IPS DF 6.9 (cell line): ENCODE data around the gene MPIG6B.

Experiments
- DNase-seq: peaks from one replicate; pipeline ENCODE4 v3.0.0-alpha.2; 2013; ENCODE audit warnings: low read depth, low spot score
- H3K27ac ChIP-seq: one replicate; pipeline ENCODE4 v1.5.1; 2013; ENCODE audit warnings: low read length, control low read depth
- H3K27me3 ChIP-seq: 2 replicates; pipeline ENCODE4 v1.6.1; 2013; ENCODE audit warnings: mild to moderate bottlenecking, low read length; ENCODE audit not compliant: control insufficient read depth, insufficient read depth
- H3K36me3 ChIP-seq: 2 replicates; pipeline ENCODE4 v1.6.1; 2013; ENCODE audit warnings: low read length; ENCODE audit not compliant: control insufficient read depth, insufficient read depth
- H3K4me1 ChIP-seq: 2 replicates; pipeline ENCODE4 v1.6.1; 2013; ENCODE audit warnings: low read length; ENCODE audit not compliant: control insufficient read depth, insufficient read depth
- H3K4me3 ChIP-seq: 2 replicates; pipeline ENCODE4 v1.5.1; 2013; ENCODE audit warnings: mild to moderate bottlenecking, low read length
- H3K9me3 ChIP-seq: 2 replicates; pipeline ENCODE4 v1.6.1; 2013; ENCODE audit warnings: low read length, inconsistent platforms; ENCODE audit not compliant: control insufficient read depth, insufficient read depth
- WGBS: extraction: QIAGEN DNeasy Blood & Tissue Kit; methylation state at CpG from one replicate; pipeline ENCODE4 v1.1.7; 2013; ENCODE audit warnings: mixed read lengths, missing lambda C conversion rate; ENCODE audit not compliant: insufficient read length, insufficient coverage; 5-methylcytosine and 5-hydroxymethylcytosine counted together

MPIG6B gene

DNA sequence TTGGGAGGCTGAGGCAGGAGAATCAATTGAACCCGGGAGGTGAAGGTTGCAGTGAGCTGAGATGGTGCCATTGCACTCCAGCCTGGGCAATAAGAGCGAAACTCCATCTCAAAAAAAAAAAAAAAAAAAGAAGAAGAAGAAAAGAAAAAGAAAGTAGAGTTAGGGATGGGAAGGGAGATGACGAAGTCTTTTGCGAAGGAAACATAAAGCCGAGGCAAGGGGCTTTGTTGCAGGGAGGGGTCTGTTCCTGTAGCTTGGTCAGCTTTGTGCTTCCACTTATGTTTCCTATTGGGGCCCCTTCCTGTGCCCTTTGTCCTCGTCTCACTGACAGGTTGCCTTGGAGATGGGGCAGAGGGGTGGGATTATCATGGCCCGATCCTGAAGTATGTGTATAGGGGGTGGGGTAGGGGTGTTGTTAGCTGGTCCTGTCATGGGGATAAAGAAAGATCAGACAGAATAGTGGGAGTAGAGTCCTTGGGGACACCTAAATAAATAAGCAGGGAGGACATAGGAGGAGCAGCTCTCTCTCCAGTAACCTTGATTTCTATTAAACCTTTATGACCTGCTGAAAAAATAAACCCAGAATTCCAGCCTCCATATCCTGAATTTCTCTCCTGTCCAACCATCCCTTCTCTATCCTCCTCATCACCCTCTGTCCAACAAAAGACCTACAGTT lies 14.3 kb downstream of the MPIG6B start:
- peaks cover 15% of the 10 kb centered on the region for H3K4me1 ChIP-seq
- H3K27ac ChIP-seq, result no peak overlapping the region

DNA sequence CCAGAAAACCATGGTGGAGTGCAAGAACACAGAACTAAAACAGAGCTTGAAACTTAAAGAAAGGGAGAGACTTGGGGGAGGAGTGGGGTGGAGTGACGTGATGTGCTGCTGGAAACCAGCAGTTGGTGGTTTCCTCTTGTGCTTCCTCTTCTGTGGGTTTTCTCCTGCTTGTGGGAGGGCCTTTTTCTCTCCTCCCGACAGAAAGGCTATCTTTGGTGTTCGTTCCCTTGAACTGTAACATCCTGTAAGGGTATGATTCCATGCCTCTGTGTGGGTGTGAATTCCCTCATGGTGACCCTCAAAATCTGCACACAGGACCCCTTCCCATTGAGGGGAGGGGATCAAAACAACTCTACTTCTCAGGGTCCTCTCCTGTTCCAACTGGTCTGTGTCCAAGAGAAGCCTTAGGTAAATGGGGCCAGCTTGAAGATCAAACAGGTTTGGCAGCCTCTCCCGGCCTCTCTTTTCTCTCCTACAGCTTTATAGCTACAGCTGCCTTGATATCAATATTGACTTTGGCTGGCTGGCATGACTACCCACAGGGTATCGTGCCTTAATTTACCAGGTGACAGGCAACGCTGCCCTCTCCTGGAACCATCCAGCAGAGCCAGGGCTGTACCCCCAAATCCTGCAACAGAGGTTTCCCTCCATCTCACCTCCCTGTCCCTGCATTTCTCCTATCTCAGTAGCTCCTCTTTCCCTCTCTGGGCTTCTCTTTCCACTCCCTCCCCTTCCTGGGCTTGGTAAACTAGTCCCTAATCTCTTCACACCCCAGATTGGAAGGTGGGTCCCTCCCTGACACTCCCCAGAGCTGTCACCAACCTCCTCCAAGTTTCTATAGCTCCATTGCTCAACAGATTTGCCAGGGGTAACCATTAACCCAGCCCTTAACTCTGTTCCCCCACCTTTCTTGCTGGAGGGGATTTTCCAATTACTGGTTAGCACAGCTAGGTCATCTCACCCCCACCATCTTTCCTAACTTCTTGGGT lies 15.1 kb downstream of the MPIG6B start:
- H3K9me3 ChIP-seq, result no peaks in the 10 kb centered on the region
- no peak for DNase-seq
- H3K4me3 ChIP-seq, result no peak overlapping the region
- no peak overlapping the region for H3K27ac ChIP-seq
- H3K36me3 ChIP-seq, result peaks cover 8% of the 10 kb centered on the region; the same call in 1 of the 2 replicates
- no peaks in the 10 kb centered on the region for H3K27me3 ChIP-seq
- WGBS, result no CpG with 5 or more reads among the region's 6 CpGs
- H3K4me1 ChIP-seq, result peaks cover 15% of the 10 kb centered on the region

More for the DNA sequence above, 14.3 kb downstream of the MPIG6B start:
- H3K4me3 ChIP-seq, result no peak overlapping the region
- WGBS, result 100% methylated on average over 2 of the region's 7 CpGs
- H3K27me3 ChIP-seq, result no peaks in the 10 kb centered on the region
- DNase-seq, result no peak
- no peaks in the 10 kb centered on the region for H3K9me3 ChIP-seq
- peaks cover 8% of the 10 kb centered on the region; the same call in 1 of the 2 replicates for H3K36me3 ChIP-seq

DNA sequence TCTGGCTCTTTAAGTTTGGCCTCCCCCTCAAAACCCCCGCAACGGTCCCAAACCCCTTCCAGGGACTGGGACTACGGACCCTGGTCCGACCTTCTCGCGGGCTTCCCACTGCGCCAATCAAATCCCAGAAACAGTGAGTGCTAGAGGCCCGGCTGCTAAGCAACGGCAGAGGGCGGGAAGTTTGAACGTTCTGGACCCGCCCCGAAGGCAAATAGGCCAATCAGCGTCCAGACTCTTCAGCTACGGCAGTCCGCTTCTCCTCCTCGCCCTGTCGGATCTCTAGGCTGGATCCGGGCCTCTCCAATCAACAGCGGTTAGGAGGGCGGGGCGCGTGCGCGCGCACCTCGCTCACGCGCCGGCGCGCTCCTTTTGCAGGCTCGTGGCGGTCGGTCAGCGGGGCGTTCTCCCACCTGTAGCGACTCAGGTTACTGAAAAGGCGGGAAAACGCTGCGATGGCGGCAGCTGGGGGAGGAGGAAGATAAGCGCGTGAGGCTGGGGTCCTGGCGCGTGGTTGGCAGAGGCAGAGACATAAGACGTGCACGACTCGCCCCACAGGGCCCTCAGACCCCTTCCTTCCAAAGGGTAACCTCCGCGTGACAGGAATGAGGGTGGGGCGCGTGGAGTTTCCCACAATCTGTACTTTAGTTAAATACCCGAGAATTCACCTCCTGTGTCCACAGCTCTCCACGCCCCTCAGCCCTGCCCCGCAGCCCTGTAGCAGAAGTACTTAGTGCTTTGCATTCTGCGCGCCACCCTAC lies 16.6 kb downstream of the MPIG6B start, which contains the start of gene MSH5:
MSH5 (plus strand) TSS at position 367 of the 758 bp plus-strand sequence. CDS start 462 bp downstream, outside the sequence.
- H3K27ac ChIP-seq, result no peak within 1 kb of the TSS

DNA sequence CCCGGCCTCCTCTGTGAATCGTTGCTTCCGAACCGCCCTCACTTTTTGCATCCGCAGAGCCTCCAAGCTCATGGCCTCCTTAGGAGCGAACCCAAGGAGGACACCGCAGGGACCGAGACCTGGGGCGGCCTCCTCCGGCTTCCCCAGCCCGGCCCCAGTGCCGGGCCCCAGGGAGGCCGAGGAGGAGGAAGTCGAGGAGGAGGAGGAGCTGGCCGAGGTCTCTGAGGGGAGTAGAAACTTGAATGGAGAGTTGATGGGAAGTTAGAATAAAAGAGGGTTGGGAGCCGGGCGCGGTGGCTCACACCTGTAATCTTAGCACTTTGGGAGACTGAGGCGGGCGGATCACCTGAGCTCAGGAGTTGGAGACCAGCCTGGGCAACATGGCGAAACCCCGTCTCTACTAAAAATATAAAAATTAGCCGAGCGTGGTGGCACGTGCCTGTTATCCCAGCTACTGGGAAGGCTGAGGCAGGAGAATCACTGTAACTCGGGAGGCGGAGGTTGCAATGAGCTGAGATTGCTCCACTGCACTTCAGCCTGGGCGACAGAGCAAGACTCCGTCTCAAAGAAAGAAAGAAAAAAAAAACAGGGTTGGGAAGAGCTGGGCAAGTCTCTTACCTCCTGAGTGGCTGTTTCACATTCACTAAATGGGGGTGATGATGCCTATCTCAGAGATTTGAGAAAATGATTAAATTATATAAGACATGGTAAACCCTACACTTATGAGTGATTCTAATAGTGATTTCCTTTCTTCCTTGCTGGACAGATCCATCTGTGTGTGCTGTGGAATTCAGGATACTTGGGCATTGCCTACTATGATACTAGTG lies 17.4 kb downstream of the MPIG6B start:
- no peaks in the 10 kb centered on the region for H3K36me3 ChIP-seq
- H3K4me1 ChIP-seq, result peaks cover 12% of the 10 kb centered on the region; the same call in 1 of the 2 replicates
- no peak for DNase-seq
- no peaks in the 10 kb centered on the region for H3K27me3 ChIP-seq
- no peaks in the 10 kb centered on the region for H3K9me3 ChIP-seq
- WGBS, result no CpG with 5 or more reads among the region's 29 CpGs
- H3K4me3 ChIP-seq, result peak overlapping the region; percentile 35; the same call in 1 of the 2 replicates
- H3K27ac ChIP-seq, result no peak overlapping the region

More for the DNA sequence above, 16.6 kb downstream of the MPIG6B start, which contains the start of gene MSH5:
- Histone ChIP-seq H3K4me3 (peak within 1 kb of the TSS; percentile 35; the same call in 1 of the 2 replicates), H3K36me3 (no peaks in the 10 kb centered on the region), H3K27me3 (no peaks in the 10 kb centered on the region), H3K4me1 (peaks cover 12% of the 10 kb centered on the region; the same call in 1 of the 2 replicates), H3K9me3 (no peaks in the 10 kb centered on the region)
- peak; percentile 98 for DNase-seq
- WGBS, result no CpG with 5 or more reads among the region's 58 CpGs

DNA sequence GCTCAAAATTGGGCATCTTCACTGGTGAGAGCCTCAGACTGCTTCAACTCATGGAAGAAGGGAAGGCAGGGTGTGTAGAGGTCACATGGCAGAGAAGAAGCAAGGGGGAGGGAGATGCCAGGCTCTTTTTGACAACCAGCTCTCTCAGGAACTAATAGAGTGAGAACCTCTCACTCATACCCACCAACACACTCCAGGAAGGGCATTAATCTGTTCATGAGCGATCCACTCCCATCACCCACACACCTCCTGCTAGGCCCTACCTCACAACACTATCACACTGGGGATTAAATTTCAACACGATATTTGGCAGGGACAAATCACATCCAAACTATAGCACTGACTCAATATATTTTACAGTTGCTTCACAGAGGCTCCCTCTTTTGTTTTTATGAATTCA lies 18.6 kb downstream of the MPIG6B start:
- H3K27ac ChIP-seq, result no peak overlapping the region
- no peaks in the 10 kb centered on the region for H3K36me3 ChIP-seq
- H3K4me3 ChIP-seq, result no peak overlapping the region
- DNase-seq, result no peak
- no peaks in the 10 kb centered on the region for H3K9me3 ChIP-seq
- WGBS, result no CpG with 5 or more reads among the region's 2 CpGs
- no peaks in the 10 kb centered on the region for H3K27me3 ChIP-seq
- H3K4me1 ChIP-seq, result peaks cover 11% of the 10 kb centered on the region; the same call in 1 of the 2 replicates

DNA sequence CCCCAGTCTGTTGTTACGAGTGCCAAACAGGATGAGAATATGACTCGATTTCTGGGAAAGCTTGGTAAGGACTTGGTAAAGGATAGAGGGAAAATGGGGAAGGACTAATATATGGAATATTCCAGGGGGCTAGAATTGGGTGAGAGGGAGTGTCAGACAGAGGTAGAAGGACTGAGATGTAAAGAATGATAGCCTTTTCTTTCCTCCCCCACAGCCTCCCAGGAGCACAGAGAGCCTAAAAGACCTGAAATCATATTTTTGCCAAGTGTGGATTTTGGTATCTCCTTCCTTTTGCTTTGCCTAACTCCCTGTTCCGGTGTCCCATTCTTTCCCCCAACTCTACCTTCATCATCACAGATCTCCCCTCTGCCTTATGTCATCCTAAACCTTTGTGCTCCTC lies 19.7 kb downstream of the MPIG6B start:
- peaks cover 7% of the 10 kb centered on the region for H3K36me3 ChIP-seq
- no peak overlapping the region for H3K4me3 ChIP-seq
- H3K27ac ChIP-seq, result no peak overlapping the region
- no peaks in the 10 kb centered on the region for H3K9me3 ChIP-seq
- H3K4me1 ChIP-seq, result peaks cover 9% of the 10 kb centered on the region; the same call in 1 of the 2 replicates
- DNase-seq, result no peak
- no CpG with 5 or more reads among the region's 3 CpGs for WGBS
- H3K27me3 ChIP-seq, result no peaks in the 10 kb centered on the region

DNA sequence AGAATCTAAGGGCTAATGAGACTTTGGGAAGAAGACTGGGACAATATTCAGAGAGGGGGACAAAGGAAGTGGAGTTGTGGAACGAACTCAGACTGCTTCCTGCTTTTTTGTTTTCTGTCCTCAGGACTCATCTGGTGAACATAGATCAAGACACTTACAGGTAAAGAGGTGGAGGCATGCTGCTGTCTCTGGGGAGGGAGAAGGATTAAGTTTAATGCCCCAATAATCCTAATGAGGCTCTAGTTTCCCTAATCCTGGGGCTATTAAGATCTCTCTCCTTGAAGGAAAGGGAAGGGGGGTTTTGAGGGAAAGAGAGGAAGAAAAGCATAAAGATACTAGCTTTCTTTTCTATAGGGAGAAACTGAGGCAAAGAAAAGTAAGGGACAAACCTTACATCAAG lies 21.2 kb downstream of the MPIG6B start:
- WGBS, result no CpG with 5 or more reads among the region's 1 CpG
- DNase-seq, result no peak
- no peak overlapping the region for H3K27ac ChIP-seq
- no peaks in the 10 kb centered on the region for H3K9me3 ChIP-seq
- H3K27me3 ChIP-seq, result no peaks in the 10 kb centered on the region
- H3K4me3 ChIP-seq, result no peak overlapping the region
- peaks cover 7% of the 10 kb centered on the region for H3K36me3 ChIP-seq
- H3K4me1 ChIP-seq, result no peaks in the 10 kb centered on the region

DNA sequence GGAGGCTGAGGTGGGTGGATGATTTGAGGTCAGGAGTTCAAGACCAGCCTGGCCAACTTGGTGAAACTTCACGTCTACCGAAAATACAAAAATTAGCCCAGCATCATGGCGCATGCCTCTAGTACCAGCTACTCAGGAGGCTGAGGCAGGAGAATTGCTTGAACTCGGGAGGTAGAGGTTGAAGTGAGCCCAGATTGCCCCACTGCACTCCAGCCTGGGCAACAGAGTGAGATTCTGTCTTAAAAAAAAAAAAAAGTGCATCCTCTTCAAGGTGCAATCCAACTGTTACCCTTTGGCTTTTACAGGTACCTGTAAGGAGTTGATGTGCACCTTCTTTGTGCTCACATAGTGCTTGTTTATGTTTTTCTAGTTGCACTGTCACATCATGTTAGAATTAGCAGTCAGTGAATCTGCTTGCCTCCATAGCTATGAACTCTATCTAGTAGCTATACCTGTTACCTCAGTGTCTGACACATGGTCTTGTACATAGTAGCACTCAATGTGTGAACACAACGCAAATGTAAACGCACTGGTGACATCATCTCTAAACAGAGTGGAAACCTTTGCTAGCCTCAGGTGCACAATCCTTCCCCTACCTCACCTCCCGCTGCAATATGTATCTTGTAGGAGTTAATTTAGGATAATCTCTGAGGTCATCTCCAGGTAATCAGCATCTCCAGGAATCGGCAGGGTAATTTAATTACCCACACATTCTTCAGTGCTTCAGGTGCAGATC lies 26.3 kb downstream of the MPIG6B start:
- peaks cover 9% of the 10 kb centered on the region for H3K36me3 ChIP-seq
- no peak overlapping the region for H3K27ac ChIP-seq
- H3K4me1 ChIP-seq, result no peaks in the 10 kb centered on the region
- DNase-seq, result no peak
- H3K9me3 ChIP-seq, result no peaks in the 10 kb centered on the region
- H3K4me3 ChIP-seq, result no peak overlapping the region
- no peaks in the 10 kb centered on the region for H3K27me3 ChIP-seq
- no CpG with 5 or more reads among the region's 8 CpGs for WGBS

DNA sequence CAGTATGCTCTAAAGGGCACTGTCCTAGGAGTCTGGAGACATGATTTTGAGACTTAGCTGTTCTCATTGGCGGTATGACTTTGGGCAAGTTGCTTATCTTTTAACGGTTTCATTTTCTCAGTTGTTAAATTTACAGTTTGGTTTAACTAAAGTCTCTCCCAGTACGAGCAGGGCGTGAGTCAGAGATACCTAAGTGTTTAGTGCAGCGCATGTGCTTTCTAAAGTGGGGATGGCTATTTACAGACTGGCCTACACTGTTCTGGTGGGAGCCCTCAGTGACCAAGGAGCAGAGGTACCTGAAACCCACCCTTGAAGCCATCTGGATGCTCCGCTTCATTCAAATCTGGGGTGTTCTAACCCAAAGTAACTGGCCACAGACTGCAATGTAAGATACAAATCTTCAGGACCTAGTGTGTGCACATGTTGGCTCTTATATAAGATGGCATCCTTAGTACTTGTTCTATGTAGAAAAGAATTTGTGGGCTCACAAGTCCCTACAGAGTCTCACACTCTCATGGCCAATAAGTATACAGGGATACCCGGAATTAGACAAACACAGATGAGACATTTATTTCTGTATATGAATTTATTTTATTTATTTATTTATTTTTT lies 27.3 kb downstream of the MPIG6B start:
- Histone ChIP-seq H3K27me3 (no peaks in the 10 kb centered on the region), H3K4me3 (no peak overlapping the region), H3K27ac (no peak overlapping the region), H3K36me3 (peaks cover 9% of the 10 kb centered on the region), H3K4me1 (no peaks in the 10 kb centered on the region), H3K9me3 (no peaks in the 10 kb centered on the region)
- no CpG with 5 or more reads among the region's 7 CpGs for WGBS
- DNase-seq, result no peak
